Astrocyte of the cerebellum (primary cell): ENCODE measurements around the gene CEP68.

ENCODE experiments used
- DNase-seq: peaks from one replicate; pipeline ENCODE4 v3.0.0-alpha.2; 2011; ENCODE audit warnings: low read depth
- H3K4me3 ChIP-seq: 2 replicates; pipeline ENCODE4 v1.5.1; 2011; ENCODE audit warnings: mild to moderate bottlenecking, low read depth, low read length, moderate library complexity
- CTCF ChIP-seq: IDR thresholded peaks from 2 replicates; pipeline ENCODE4 v1.5.1; 2012; ENCODE audit warnings: low read length, low read depth, moderate library complexity, mild to moderate bottlenecking; ENCODE audit errors: missing control alignments
- in situ Hi-C: cut with HindIII; loops from 2 replicates; pipeline ENCODE4 v1.10.0; 2017; ENCODE audit warnings: low sequenced_read_pairs

CEP68 gene

GRCh38 chr2:65057054-65057375 lies 799 bp downstream of the CEP68 start:
- H3K4me3 ChIP-seq: peak overlapping the region; percentile 71
- no peak for TF ChIP-seq CTCF
- in situ Hi-C loops: no loop called here
- no peak for DNase-seq

- DNase-seq: peak; percentile 41
- in situ Hi-C loops: no loop called here
- no peak for TF ChIP-seq CTCF
- H3K4me3 ChIP-seq: peak overlapping the region; percentile 71
Measured at GRCh38 chr2:65057391-65058052, 1.3 kb downstream of the CEP68 start.

- no peak for TF ChIP-seq CTCF
- DNase-seq: no peak
- no peak overlapping the region for H3K4me3 ChIP-seq
- in situ Hi-C loops: no loop called here
Measured at GRCh38 chr2:65059071-65059470, 2.9 kb downstream of the CEP68 start.

- no peak overlapping the region for H3K4me3 ChIP-seq
- no peak for DNase-seq
- in situ Hi-C loops: no loop called here
- TF ChIP-seq CTCF: no peak
Measured at GRCh38 chr2:65061146-65061909, 5.1 kb downstream of the CEP68 start.

GRCh38 chr2:65061910-65062339 lies 5.7 kb downstream of the CEP68 start:
- no peak for DNase-seq
- H3K4me3 ChIP-seq: no peak overlapping the region
- in situ Hi-C loops: no loop called here
- TF ChIP-seq CTCF: no peak

- in situ Hi-C loops: no loop called here
- no peak for DNase-seq
- no peak overlapping the region for H3K4me3 ChIP-seq
- TF ChIP-seq CTCF: no peak
Measured at GRCh38 chr2:65062843-65063825, 6.9 kb downstream of the CEP68 start.
